ENCODE measurements around the gene LHPP.
A peak's percentile ranks its signal among the peaks of the same experiment; 100 is the strongest.

The LHPP gene

DNA sequence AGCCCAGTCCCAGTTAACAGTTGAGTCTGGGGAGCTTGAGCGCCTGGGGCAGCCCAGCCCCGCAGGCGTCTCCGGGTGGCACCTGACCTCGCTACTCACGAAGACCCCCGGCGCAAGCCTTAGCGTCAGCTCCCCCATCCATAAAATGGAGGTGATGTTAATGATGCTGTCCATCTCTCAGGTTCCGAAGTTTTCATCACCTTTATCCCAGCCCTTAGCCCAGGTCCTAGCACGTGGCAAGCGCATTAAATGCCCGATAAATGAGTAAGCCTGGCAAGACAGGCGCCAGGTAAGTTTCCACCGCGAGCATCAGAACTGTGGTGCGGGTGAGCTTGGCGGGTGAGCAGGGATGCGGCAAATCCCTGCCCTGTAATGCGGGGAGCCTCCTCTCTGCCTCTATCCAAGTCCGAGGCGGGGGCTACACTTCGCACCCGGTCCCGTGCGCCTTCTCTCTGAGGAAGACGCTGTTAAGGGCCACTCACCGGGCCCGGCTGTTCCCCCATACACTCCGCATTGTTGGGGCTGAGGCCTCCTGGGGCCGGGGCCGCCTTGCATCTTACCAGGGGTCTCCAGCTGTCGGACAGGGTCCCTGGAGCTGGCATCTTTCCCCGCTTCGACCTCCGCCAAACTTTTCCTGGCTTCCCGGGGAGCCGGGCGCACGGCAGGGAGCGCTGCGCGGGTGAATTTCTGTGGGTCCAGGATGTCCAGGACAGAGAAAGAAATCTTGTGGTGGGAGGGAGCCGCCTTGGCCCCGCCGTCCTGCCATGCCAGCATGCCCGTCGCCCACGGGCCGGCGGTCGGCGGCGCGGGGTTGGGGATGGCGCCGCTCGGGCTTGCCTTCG is 12.2 kb upstream of the LHPP start:
- Histone ChIP-seq H3K4me3 (ENCODE audit: low read length) (no peak overlapping the region), H3K4me1 (ENCODE audit: control insufficient read depth, insufficient read depth, low read length) (peaks cover 8% of the 10 kb centered on the region), H3K9ac (ENCODE audit: low read depth, low read length) (no peak overlapping the region), H3K27me3 (ENCODE audit: control insufficient read depth, insufficient read depth, low read length) (peaks cover 91% of the 10 kb centered on the region), H3K9me3 (replicated peaks; ENCODE audit: low read length) (no peaks in the 10 kb centered on the region), H3K36me3 (ENCODE audit: insufficient read depth, low read length) (no peaks in the 10 kb centered on the region), H3K4me2 (ENCODE audit: low read length) (peak overlapping the region; percentile 67)

DNA sequence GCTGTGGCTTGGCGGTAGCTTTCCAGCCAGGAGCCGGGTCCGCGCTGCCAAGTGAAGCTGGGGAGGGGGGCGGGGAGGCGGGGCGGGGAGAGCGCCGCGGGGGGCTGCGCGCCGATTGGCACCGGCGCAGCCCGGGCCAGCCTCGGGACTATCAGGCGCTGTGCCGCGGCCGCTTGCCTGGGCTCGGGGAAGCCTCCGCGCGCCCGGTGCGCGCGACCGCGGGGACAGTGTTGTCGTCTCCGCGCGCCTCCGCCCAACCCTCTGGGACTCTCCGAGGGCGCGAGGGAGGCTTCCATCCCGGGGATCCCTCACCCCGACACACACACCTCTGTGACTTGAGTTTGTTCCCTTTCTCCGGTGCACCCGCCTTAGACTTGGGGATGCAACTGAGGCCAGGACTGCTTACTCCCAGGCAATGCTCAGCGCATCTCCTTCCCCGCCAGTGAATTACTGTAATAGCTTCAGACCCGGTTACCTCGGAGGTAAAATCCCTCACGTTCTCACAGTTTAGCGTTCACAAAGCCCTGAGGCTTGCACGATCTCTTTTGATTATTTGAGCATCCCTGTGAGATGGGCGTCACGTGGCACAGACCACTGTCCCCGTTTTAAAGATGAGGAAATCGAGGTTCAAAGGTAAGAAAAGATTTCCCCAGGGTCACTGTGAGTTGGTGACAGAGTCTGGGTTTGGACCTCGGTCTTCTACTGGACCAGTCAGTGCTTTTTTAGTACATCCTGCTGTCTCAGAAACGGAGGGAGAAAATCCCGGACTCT is 11.4 kb upstream of the LHPP start, which contains the start of gene NKX1-2:
TSS of gene NKX1-2 (minus strand) at position 24 of the 771 bp plus-strand sequence. CDS start 92 bp downstream, outside the sequence.
- Histone ChIP-seq H3K36me3 (ENCODE audit: insufficient read depth, low read length) (no peaks in the 10 kb centered on the region), H3K4me3 (ENCODE audit: low read length) (no peak within 1 kb of the TSS), H3K4me1 (ENCODE audit: control insufficient read depth, insufficient read depth, low read length) (peaks cover 8% of the 10 kb centered on the region), H3K9ac (ENCODE audit: low read depth, low read length) (no peak within 1 kb of the TSS), H3K9me3 (replicated peaks; ENCODE audit: low read length) (no peaks in the 10 kb centered on the region), H3K4me2 (ENCODE audit: low read length) (peak within 1 kb of the TSS; percentile 67), H3K27me3 (ENCODE audit: control insufficient read depth, insufficient read depth, low read length) (peaks cover 91% of the 10 kb centered on the region)

DNA sequence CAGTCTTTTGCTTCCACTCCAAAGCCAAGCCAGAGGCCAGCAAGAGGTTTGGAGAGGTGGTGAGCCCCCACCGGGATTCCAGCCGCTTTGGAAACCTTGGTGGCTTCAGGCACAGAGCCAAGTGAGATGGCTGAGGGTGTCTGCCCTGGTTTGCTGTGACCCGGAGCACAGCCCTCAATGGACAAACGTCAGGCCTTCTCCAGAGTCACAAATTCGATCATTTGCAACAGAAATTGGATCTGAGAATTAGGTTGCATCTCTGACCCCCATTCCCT is 10.9 kb upstream of the LHPP start:
- Histone ChIP-seq H3K27me3 (ENCODE audit: control insufficient read depth, insufficient read depth, low read length) (peaks cover 93% of the 10 kb centered on the region), H3K4me2 (ENCODE audit: low read length) (no peak overlapping the region), H3K4me3 (ENCODE audit: low read length) (no peak overlapping the region), H3K4me1 (ENCODE audit: control insufficient read depth, insufficient read depth, low read length) (peaks cover 8% of the 10 kb centered on the region), H3K9me3 (replicated peaks; ENCODE audit: low read length) (no peaks in the 10 kb centered on the region), H3K9ac (ENCODE audit: low read depth, low read length) (no peak overlapping the region), H3K36me3 (ENCODE audit: insufficient read depth, low read length) (no peaks in the 10 kb centered on the region)

DNA sequence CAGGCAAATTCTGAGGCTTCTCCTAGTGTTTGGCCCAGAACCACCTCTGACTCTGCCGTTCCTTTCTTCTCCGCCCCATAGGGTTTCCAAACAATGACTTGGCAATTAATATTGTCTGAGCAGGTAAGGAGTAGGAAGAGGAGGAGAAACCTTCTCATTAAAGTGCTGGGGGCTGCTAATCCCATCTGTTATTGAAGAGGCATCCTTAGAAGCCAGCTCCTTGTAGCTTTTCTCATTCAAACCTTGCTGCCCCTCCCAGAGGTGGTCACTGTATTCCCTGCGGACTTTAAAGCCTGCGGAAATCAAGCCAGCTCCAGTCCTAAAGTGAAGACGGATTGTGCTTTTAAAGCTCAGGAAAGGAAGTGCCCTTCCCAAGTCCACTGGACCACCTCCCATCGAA is 10.3 kb upstream of the LHPP start:
- Histone ChIP-seq H3K36me3 (ENCODE audit: insufficient read depth, low read length) (no peaks in the 10 kb centered on the region), H3K4me3 (ENCODE audit: low read length) (no peak overlapping the region), H3K9me3 (replicated peaks; ENCODE audit: low read length) (no peaks in the 10 kb centered on the region), H3K4me2 (ENCODE audit: low read length) (no peak overlapping the region), H3K27me3 (ENCODE audit: control insufficient read depth, insufficient read depth, low read length) (peaks cover 93% of the 10 kb centered on the region), H3K4me1 (ENCODE audit: control insufficient read depth, insufficient read depth, low read length) (peaks cover 8% of the 10 kb centered on the region), H3K9ac (ENCODE audit: low read depth, low read length) (no peak overlapping the region)

DNA sequence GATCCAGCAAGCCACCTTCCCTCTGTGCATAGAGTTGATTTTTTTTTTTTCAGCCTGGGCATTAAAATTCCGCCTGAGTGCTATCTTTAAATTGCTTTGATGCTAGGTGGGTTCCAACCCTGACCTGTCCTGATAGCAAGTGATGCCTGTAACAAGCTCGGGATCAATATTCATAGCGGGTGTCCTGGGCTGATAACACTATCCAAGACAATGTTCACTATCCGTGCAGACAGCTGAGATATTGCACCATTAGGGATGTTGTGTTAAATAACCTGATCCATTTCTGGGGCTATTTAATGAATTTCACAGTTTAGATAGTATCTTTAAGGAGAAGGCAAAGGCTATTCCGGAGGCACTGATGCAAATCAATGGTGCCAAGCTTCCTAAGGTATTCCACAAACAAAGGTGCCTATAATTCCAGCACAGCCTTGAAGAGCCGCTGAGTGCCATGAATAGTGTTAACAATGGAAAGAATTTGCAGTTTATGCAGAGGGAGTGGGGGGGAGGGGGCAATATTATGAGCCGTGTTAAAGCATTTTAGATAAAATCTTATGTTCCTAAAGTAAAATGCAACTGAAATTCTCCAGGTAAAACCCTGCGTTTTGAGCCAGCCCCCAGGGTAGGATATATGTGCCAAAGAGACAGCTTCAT is 7.5 kb upstream of the LHPP start:
- peaks cover 76% of the 10 kb centered on the region for H3K27me3 ChIP-seq (ENCODE audit: control insufficient read depth, insufficient read depth, low read length)
- no peaks in the 10 kb centered on the region for H3K9me3 ChIP-seq (replicated peaks; ENCODE audit: low read length)
- no peak overlapping the region for H3K4me2 ChIP-seq (ENCODE audit: low read length)
- peaks cover 7% of the 10 kb centered on the region for H3K4me1 ChIP-seq (ENCODE audit: control insufficient read depth, insufficient read depth, low read length)
- no peaks in the 10 kb centered on the region for H3K36me3 ChIP-seq (ENCODE audit: insufficient read depth, low read length)
- H3K9ac ChIP-seq (ENCODE audit: low read depth, low read length): no peak overlapping the region
- no peak overlapping the region for H3K4me3 ChIP-seq (ENCODE audit: low read length)

DNA sequence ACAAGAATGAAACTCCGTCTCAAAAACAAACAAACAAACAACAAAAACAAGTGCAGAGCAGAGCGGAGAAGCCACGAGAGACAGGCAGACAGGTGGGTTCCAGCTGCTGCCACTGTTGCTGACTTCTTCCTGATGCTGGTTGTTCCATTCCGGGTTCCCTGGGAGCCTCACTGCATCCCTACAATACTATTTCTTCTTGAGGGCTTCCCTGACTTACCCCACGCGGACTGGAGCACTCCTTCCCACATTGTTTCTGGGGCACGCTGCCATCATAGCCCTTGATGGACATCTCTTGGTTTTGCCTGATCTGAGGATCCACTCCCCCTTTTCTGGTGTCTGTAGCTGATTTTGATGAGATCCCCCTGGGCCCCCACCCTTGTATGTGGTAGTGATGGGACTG is 6.2 kb upstream of the LHPP start:
- Histone ChIP-seq H3K9ac (ENCODE audit: low read depth, low read length) (no peak overlapping the region), H3K4me2 (ENCODE audit: low read length) (no peak overlapping the region), H3K4me1 (ENCODE audit: control insufficient read depth, insufficient read depth, low read length) (no peaks in the 10 kb centered on the region), H3K9me3 (replicated peaks; ENCODE audit: low read length) (no peaks in the 10 kb centered on the region), H3K27me3 (ENCODE audit: control insufficient read depth, insufficient read depth, low read length) (peaks cover 69% of the 10 kb centered on the region), H3K4me3 (ENCODE audit: low read length) (no peak overlapping the region), H3K36me3 (ENCODE audit: insufficient read depth, low read length) (no peaks in the 10 kb centered on the region)

DNA sequence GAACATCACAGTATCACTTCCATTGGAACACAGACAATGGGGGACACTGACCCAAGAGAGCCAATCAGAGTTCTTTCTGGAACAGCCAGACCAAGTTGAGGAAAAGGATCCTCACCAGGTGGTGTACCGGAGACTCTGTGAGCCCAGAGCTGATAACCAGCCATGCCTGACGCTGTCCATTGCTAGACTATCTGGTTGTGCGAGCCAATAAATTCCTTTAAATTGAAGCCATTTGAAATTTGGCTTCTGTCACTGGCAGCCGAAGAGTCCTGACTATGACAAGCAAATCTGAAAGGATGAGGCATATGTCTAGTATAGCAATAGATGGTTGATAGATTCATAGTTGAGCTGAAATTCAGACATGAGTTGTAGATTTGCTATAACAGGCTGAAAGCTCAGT is 3.1 kb upstream of the LHPP start:
- Histone ChIP-seq H3K27me3 (ENCODE audit: control insufficient read depth, insufficient read depth, low read length) (peaks cover 42% of the 10 kb centered on the region), H3K4me2 (ENCODE audit: low read length) (no peak overlapping the region), H3K4me3 (ENCODE audit: low read length) (no peak overlapping the region), H3K9me3 (replicated peaks; ENCODE audit: low read length) (no peaks in the 10 kb centered on the region), H3K4me1 (ENCODE audit: control insufficient read depth, insufficient read depth, low read length) (peaks cover 5% of the 10 kb centered on the region), H3K9ac (ENCODE audit: low read depth, low read length) (no peak overlapping the region), H3K36me3 (ENCODE audit: insufficient read depth, low read length) (no peaks in the 10 kb centered on the region)

DNA sequence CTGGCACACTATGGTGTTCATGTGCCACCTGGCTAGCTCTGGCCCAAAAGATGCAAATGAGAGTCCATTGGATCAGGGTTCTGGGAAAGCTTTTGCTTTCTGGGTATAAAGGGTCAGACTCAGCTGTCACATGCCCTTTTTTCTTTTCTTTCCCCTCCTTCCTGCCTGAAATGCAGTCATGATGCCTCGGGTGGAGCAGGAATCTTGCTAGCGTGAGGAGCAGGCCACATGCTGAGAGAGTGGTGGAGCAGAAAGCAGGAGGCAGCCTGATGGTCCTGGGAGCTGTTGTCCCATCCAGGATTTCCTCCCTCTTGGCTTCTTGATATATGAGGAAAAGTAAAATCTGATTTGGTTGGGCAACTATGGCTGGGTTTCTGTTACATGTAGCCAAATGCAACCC is 2.7 kb upstream of the LHPP start:
- H3K9ac ChIP-seq (ENCODE audit: low read depth, low read length): no peak overlapping the region
- H3K9me3 ChIP-seq (replicated peaks; ENCODE audit: low read length): no peaks in the 10 kb centered on the region
- peaks cover 38% of the 10 kb centered on the region for H3K27me3 ChIP-seq (ENCODE audit: control insufficient read depth, insufficient read depth, low read length)
- H3K4me2 ChIP-seq (ENCODE audit: low read length): no peak overlapping the region
- H3K4me1 ChIP-seq (ENCODE audit: control insufficient read depth, insufficient read depth, low read length): peaks cover 5% of the 10 kb centered on the region
- H3K36me3 ChIP-seq (ENCODE audit: insufficient read depth, low read length): no peaks in the 10 kb centered on the region
- no peak overlapping the region for H3K4me3 ChIP-seq (ENCODE audit: low read length)

DNA sequence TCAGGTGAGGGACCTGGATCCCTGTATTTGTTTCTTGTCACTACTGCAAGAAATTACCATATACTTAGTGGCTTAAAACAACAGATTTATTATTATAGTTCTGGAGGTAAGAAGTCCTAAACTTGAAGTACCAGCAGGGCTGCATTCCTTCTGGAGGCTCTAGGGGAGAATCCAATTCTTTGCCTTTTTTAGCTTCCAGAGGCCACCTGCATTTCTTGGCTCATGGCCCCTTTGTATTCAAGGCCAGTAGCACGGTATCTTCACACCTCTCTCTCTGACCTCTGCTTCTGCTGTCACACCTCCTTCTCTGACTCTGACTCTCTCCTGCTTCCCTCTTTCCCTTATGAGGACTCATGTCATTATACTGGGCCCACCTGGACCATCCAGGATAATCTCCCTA is 2.2 kb upstream of the LHPP start:
- H3K36me3 ChIP-seq (ENCODE audit: insufficient read depth, low read length): no peaks in the 10 kb centered on the region
- no peak overlapping the region for H3K4me2 ChIP-seq (ENCODE audit: low read length)
- no peak overlapping the region for H3K9ac ChIP-seq (ENCODE audit: low read depth, low read length)
- H3K4me1 ChIP-seq (ENCODE audit: control insufficient read depth, insufficient read depth, low read length): peaks cover 5% of the 10 kb centered on the region
- peaks cover 33% of the 10 kb centered on the region for H3K27me3 ChIP-seq (ENCODE audit: control insufficient read depth, insufficient read depth, low read length)
- no peaks in the 10 kb centered on the region for H3K9me3 ChIP-seq (replicated peaks; ENCODE audit: low read length)
- H3K4me3 ChIP-seq (ENCODE audit: low read length): no peak overlapping the region

DNA sequence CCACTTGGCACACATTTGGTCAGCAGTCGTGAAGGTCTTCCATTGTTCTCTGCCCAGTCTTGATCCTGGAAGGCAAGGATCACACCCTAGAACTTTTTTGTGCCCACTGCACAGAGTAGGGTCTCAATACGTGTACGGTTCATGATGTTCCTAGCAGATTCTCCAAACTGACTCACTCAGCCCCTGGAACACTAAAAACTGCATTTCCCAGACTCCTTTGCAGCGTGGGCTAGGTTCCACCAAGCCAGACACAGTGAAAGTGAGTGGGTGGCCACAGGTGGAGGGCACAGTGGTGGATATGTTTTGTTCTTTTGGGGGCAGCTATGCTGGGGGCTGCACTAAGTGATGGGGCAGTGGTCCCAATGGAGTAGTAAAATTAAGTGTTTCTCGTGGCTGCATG is 1.5 kb upstream of the LHPP start:
- H3K36me3 ChIP-seq (ENCODE audit: insufficient read depth, low read length): no peaks in the 10 kb centered on the region
- peaks cover 5% of the 10 kb centered on the region for H3K4me1 ChIP-seq (ENCODE audit: control insufficient read depth, insufficient read depth, low read length)
- H3K4me3 ChIP-seq (ENCODE audit: low read length): no peak overlapping the region
- no peak overlapping the region for H3K9ac ChIP-seq (ENCODE audit: low read depth, low read length)
- no peaks in the 10 kb centered on the region for H3K9me3 ChIP-seq (replicated peaks; ENCODE audit: low read length)
- H3K4me2 ChIP-seq (ENCODE audit: low read length): no peak overlapping the region
- peaks cover 26% of the 10 kb centered on the region for H3K27me3 ChIP-seq (ENCODE audit: control insufficient read depth, insufficient read depth, low read length)

DNA sequence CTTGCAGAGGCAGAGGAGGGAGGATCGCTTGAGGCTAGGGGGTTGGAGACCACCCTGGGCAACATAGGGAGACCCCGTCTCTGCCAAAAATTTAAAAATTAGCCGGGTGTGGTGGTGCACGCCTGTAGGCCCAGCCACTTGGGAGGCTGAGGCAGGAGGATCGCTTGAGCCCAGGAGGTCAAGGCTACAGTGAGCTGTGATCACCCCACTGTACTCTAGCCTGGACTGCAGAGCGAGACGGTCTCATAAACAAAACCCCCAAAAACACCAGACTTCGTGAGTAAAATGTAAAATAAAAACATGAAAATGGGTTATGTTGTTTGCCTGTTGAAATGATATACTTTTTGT is 699 bp downstream of the LHPP start:
- Histone ChIP-seq H3K4me2 (ENCODE audit: low read length) (peak overlapping the region; percentile 96), H3K4me3 (ENCODE audit: low read length) (peak overlapping the region; percentile 97), H3K9me3 (replicated peaks; ENCODE audit: low read length) (no peaks in the 10 kb centered on the region), H3K9ac (ENCODE audit: low read depth, low read length) (peak overlapping the region; percentile 85), H3K36me3 (ENCODE audit: insufficient read depth, low read length) (no peaks in the 10 kb centered on the region), H3K27me3 (ENCODE audit: control insufficient read depth, insufficient read depth, low read length) (peaks cover 10% of the 10 kb centered on the region), H3K4me1 (ENCODE audit: control insufficient read depth, insufficient read depth, low read length) (peaks cover 5% of the 10 kb centered on the region)
